Common myeloid progenitor, CD34-positive (primary cell): ENCODE data around the gene CERKL.

Experiments
- CTCF ChIA-PET: fragments of 350-600 bp; sonication (Branson Sonifier 250); formaldehyde crosslinking; loops from one replicate; lab custom pipeline; 2021; ENCODE audit warnings: antibody characterized with exemption; lab: Charles Lee
- POLR2A ChIA-PET: fragments of 350-600 bp; sonication (Branson Sonifier 250); formaldehyde crosslinking; loops from one replicate; lab custom pipeline; 2021; ENCODE audit warnings: antibody characterized with exemption; lab: Charles Lee
- DNase-seq, 3 donors: peaks; one replicate each; pipeline versions ENCODE4 v3.0.0 to v3.0.0-alpha.2; 2013
- H3K27ac ChIP-seq, 2 experiments: 1 replicate in 1 of 2; 2 replicates in 1 of 2; pipeline ENCODE4 v1.7.0; 2013; ENCODE audit warnings: inconsistent platforms in 2 of 2, low read length in 2 of 2, mild to moderate bottlenecking in 2 of 2, low read depth in 1 of 2, moderate library complexity in 1 of 2; ENCODE audit not compliant: severe bottlenecking in 2 of 2, insufficient read depth in 1 of 2, poor library complexity in 1 of 2
- H3K27me3 ChIP-seq, 5 experiments: replicated peaks in 2 of 5; 1 replicate in 3 of 5; 2 replicates in 2 of 5; pipeline versions ENCODE4 v1.6.1 to v1.7.0; 2013; ENCODE audit warnings: low read length in 4 of 5, mild to moderate bottlenecking in 2 of 5, moderate library complexity in 2 of 5, inconsistent platforms in 1 of 5; ENCODE audit not compliant: insufficient read depth in 5 of 5, control insufficient read depth in 4 of 5
- H3K36me3 ChIP-seq, 4 experiments: 1 replicate in 2 of 4; 2 replicates in 2 of 4; pipeline versions ENCODE4 v1.6.1 to v1.7.0; 2013; ENCODE audit warnings: low read length in 3 of 4, control low read depth in 1 of 4, mild to moderate bottlenecking in 1 of 4; ENCODE audit not compliant: control insufficient read depth in 4 of 4, insufficient read depth in 4 of 4
- H3K4me1 ChIP-seq, 4 experiments: 1 replicate in 3 of 4; 2 replicates in 1 of 4; pipeline versions ENCODE4 v1.6.1 to v1.7.1; 2013; ENCODE audit warnings: low read length in 3 of 4, mild to moderate bottlenecking in 3 of 4, control low read depth in 1 of 4, inconsistent platforms in 1 of 4, moderate library complexity in 1 of 4; ENCODE audit not compliant: control insufficient read depth in 4 of 4, insufficient read depth in 4 of 4; ENCODE audit errors: control extremely low read depth in 1 of 4
- H3K4me3 ChIP-seq, 7 experiments: 1 replicate in 4 of 7; 2 replicates in 3 of 7; pipeline versions ENCODE4 v1.5.1 to v1.7.0; 2013; ENCODE audit warnings: mild to moderate bottlenecking in 7 of 7, low read length in 6 of 7, moderate library complexity in 6 of 7, inconsistent platforms in 2 of 7, low read depth in 2 of 7, control low read depth in 1 of 7; ENCODE audit not compliant: insufficient read depth in 4 of 7, control insufficient read depth in 1 of 7; ENCODE audit errors: extremely low read depth in 1 of 7
- H3K9me3 ChIP-seq, 5 experiments: 1 replicate in 4 of 5; 2 replicates in 1 of 5; pipeline versions ENCODE4 v1.6.1 to v1.7.1; 2013; ENCODE audit warnings: low read length in 4 of 5, mild to moderate bottlenecking in 2 of 5, inconsistent platforms in 1 of 5, low read depth in 1 of 5, moderate library complexity in 1 of 5; ENCODE audit not compliant: control insufficient read depth in 4 of 5, insufficient read depth in 2 of 5; ENCODE audit errors: control extremely low read depth in 1 of 5
- WGBS: methylation state at CpG from one replicate; pipeline ENCODE4 v1.1.5; 2013; ENCODE audit not compliant: insufficient coverage; 5-methylcytosine and 5-hydroxymethylcytosine counted together

The CERKL gene

GRCh38 chr2:181667234-181667633 lies 10.3 kb upstream of the CERKL start:
- no peak for DNase-seq
- H3K27me3 ChIP-seq, result peaks cover 2 to 12% (median 8%) of the 10 kb centered on the region in 5 experiments
- no peaks in the 10 kb centered on the region for H3K4me1 ChIP-seq
- no peaks in the 10 kb centered on the region for H3K36me3 ChIP-seq
- peaks cover 3 to 12% (median 5%) of the 10 kb centered on the region in 5 experiments for H3K9me3 ChIP-seq
- POLR2A ChIA-PET, result no interaction called here
- H3K4me3 ChIP-seq, result no peak overlapping the region
- H3K27ac ChIP-seq, result no peak overlapping the region
- CTCF ChIA-PET, result interaction anchor here (1.1 kb wide), 1 partner anchor 9 kb away, joined by 4 read pairs; no protein-coding TSS in a partner anchor
- WGBS, result no CpG with 5 or more reads among the region's 1 CpG

- ChIA-PET CTCF (no interaction called here), POLR2A (no interaction called here)
- H3K4me1 ChIP-seq, result peaks cover 0 to 3% (median under 1%) of the 10 kb centered on the region in 4 experiments
- no peaks in the 10 kb centered on the region for H3K36me3 ChIP-seq
- H3K27ac ChIP-seq, result no peak overlapping the region
- DNase-seq, result no peak
- 100% methylated on average over 1 of the region's 2 CpGs for WGBS
- H3K4me3 ChIP-seq, result no peak overlapping the region
- peaks cover 1 to 12% (median 3%) of the 10 kb centered on the region in 5 experiments for H3K9me3 ChIP-seq
- H3K27me3 ChIP-seq, result peaks cover 3 to 18% (median 9%) of the 10 kb centered on the region in 5 experiments
Measured at GRCh38 chr2:181662287-181662686, 5.4 kb upstream of the CERKL start.

DNA sequence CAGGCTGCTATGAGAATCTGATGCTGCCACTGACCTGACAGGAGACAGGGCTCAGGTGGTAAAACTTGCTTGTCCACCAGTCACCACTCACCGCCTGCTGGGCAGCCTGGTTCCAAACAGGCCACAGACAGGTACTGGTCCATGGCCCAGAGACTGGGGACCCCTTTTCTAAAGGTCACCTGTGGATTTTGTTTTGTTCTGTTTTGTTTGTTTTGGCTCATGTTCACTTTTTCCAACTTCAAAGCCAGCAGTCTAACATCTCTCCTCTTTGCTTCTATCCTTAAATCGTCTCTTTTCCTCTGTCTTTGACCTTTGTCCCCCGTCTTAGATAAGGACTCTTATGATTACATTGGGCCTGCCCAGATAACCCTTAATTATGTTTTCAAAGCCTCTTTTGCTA lies 3.3 kb upstream of the CERKL start:
- Histone ChIP-seq H3K9me3 (peaks cover 0 to 1% (median 0%) of the 10 kb centered on the region in 5 experiments), H3K4me1 (peaks cover 0 to 13% (median 10%) of the 10 kb centered on the region in 4 experiments), H3K27ac (no peak overlapping the region), H3K27me3 (peaks cover 3 to 32% (median 15%) of the 10 kb centered on the region in 5 experiments), H3K4me3 (no peak overlapping the region), H3K36me3 (no peaks in the 10 kb centered on the region)
- DNase-seq, result no peak
- CTCF ChIA-PET, result no interaction called here
- 100% methylated on average over 1 of the region's 3 CpGs for WGBS
- POLR2A ChIA-PET, result no interaction called here

DNA sequence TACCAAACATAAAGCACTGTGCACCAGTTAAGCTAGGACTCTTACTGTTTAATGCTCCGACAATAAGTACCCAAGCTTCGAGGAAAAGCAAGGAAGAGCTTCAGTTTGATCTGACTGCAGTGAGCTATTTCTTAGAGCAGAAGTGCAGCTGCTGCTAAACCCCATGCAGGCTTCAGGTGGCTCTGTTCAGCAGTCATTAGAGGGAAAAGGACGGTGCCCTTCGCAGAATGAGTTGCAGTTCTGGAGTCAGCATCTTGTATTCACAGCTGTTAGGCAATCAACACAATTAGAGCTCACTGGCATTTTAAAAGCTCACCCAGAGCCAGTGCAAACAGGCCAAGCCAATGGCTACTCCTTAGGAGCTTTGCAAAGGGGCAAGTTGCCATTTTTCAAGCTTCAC lies 1.5 kb upstream of the CERKL start:
- no peak for DNase-seq
- POLR2A ChIA-PET, result no interaction called here
- Histone ChIP-seq H3K36me3 (no peaks in the 10 kb centered on the region), H3K27ac (no peak overlapping the region), H3K4me3 (no peak overlapping the region), H3K9me3 (peaks cover 0 to 1% (median 0%) of the 10 kb centered on the region in 5 experiments), H3K4me1 (peaks cover 0 to 13% (median 10%) of the 10 kb centered on the region in 4 experiments), H3K27me3 (peaks cover 3 to 36% (median 15%) of the 10 kb centered on the region in 5 experiments)
- 94% methylated on average over 3 of the region's 4 CpGs for WGBS
- CTCF ChIA-PET, result interaction anchor here (0.7 to 2.2 kb wide), 5 partner anchors 9 to 73 kb away, joined by 3 to 6 read pairs (median 4); no protein-coding TSS in a partner anchor

GRCh38 chr2:181657379-181657778 lies 474 bp upstream of the CERKL start:
- Histone ChIP-seq H3K4me1 (peaks cover 0 to 13% (median 10%) of the 10 kb centered on the region in 4 experiments), H3K27me3 (peaks cover 3 to 36% (median 15%) of the 10 kb centered on the region in 5 experiments), H3K9me3 (no peaks in the 10 kb centered on the region), H3K27ac (no peak overlapping the region), H3K36me3 (no peaks in the 10 kb centered on the region), H3K4me3 (peak overlapping the region in 6 of 7 experiments; percentile 46 to 72 (median 58))
- ChIA-PET CTCF (interaction anchor here (0.7 to 2.2 kb wide), 2 partner anchors 16 to 20 kb away, joined by 3 to 6 read pairs; no protein-coding TSS in a partner anchor), POLR2A (no interaction called here)
- 87% methylated on average over 3 of the region's 4 CpGs for WGBS
- no peak for DNase-seq

DNA sequence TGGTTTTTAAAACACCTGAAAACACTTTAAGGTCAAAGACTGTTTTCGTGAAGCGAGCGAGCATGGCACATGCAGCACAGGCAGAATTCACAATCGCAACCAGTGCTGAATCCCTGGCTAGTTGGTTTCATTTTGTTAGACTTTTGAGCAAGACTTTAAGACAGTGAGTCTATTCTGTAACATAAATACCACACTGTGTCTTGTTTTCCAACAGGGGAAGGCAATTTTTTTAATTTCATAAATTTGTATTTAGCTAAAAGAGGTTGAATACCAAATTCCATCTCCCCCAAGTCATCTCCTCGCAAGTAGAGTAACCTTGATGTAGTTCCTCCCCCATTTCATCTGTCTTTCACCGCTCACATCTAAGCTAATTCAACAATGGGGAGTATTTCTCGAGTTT lies 1.4 kb downstream of the CERKL start:
- ChIA-PET CTCF (interaction anchor here (2.2 kb wide), 1 partner anchor 14 kb away, joined by 7 read pairs; no protein-coding TSS in a partner anchor), POLR2A (no interaction called here)
- peak in 1 of 3 donors; percentile 7 for DNase-seq
- 74% methylated on average over 4 of the region's 7 CpGs for WGBS
- Histone ChIP-seq H3K27me3 (peaks cover 3 to 36% (median 15%) of the 10 kb centered on the region in 5 experiments), H3K4me3 (peak overlapping the region in 1 of 7 experiments; percentile 72), H3K36me3 (no peaks in the 10 kb centered on the region), H3K4me1 (peaks cover 0 to 13% (median 10%) of the 10 kb centered on the region in 4 experiments), H3K9me3 (no peaks in the 10 kb centered on the region), H3K27ac (no peak overlapping the region)

DNA sequence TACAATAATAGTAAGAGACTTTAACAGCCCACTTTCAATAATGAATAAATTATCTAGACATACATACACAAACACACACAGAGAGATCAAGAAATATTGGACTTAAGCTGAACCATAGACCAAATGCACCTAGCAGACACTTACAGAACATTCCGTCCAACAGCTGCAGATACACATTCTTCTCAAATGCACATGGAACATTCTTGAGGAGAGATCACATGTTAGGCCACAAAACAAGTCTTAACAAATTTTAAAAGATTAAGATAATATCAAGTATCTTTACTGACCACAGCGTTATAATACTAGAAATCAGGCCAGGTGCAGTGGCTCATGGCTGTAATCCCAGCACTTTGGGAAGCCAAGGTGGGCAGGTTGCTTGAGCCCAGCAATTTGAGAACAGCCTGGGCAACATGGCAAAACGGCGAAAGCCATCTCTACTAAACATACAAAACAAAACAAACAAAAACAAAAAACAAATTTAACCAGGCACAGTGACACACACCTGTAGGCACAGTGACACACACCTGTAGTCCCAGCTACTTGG lies 7.4 kb downstream of the CERKL start:
- H3K4me1 ChIP-seq, result no peaks in the 10 kb centered on the region
- no peak for DNase-seq
- ChIA-PET POLR2A (no interaction called here), CTCF (no interaction called here)
- no peaks in the 10 kb centered on the region for H3K36me3 ChIP-seq
- H3K4me3 ChIP-seq, result no peak overlapping the region
- no peaks in the 10 kb centered on the region for H3K9me3 ChIP-seq
- H3K27ac ChIP-seq, result no peak overlapping the region
- H3K27me3 ChIP-seq, result peaks cover 0 to 6% (median 0%) of the 10 kb centered on the region in 5 experiments
- 100% methylated on average over 1 of the region's 4 CpGs for WGBS
